Stimulated activated CD4-positive, alpha-beta T cell treated with anti-CD3 and anti-CD28 coated beads, Interleukin-12 subunit alpha, Interleukin-12 subunit beta, amount 100 ng/mL, for 48 hours (primary cell): ENCODE data around the gene SLC45A3.
A peak's percentile ranks its signal among the peaks of the same experiment; 100 is the strongest.
"Not testable (repeated sequence)": the region's sequence is repeated elsewhere in the genome, so short reads cannot be mapped to it uniquely, and the experiment has no call there.

Source experiments
- DNase-seq, 3 donors: peaks; one replicate each; pipeline ENCODE4 v3.0.0-alpha.2; 2020; ENCODE audit warnings: low read depth in 2 of 3, low spot score in 1 of 3

The SLC45A3 gene

GRCh38 chr1:205637854-205638468, 42.3 kb downstream of the SLC45A3 start:
- no peak for DNase-seq

- no peak for DNase-seq
Measured at GRCh38 chr1:205636732-205637131, 43.6 kb downstream of the SLC45A3 start.

- DNase-seq = not testable (repeated sequence)
Measured at GRCh38 chr1:205636138-205636530, 44.2 kb downstream of the SLC45A3 start.

GRCh38 chr1:205633421-205633976, 46.8 kb downstream of the SLC45A3 start:
- no peak for DNase-seq

GRCh38 chr1:205632669-205633169, 47.6 kb downstream of the SLC45A3 start:
- no peak for DNase-seq

- DNase-seq = peak; percentile 99
Measured at GRCh38 chr1:205631768-205632668, 48.3 kb downstream of the SLC45A3 start, which contains the start of gene ELK4. TSS of gene ELK4 (minus strand) at chr1:205632011. CDS start at chr1:205623882, 8,129 bp downstream.

GRCh38 chr1:205631010-205631767, 49.1 kb downstream of the SLC45A3 start:
- DNase-seq = peak; percentile 65 to 81 (median 72)

- no peak for DNase-seq
Measured at GRCh38 chr1:205630651-205631009, 49.7 kb downstream of the SLC45A3 start.

- no peak for DNase-seq
Measured at GRCh38 chr1:205630241-205630640, 50.1 kb downstream of the SLC45A3 start.

GRCh38 chr1:205629751-205630150, 50.6 kb downstream of the SLC45A3 start:
- no peak for DNase-seq

- DNase-seq = no peak
Measured at GRCh38 chr1:205627956-205628355, 52.4 kb downstream of the SLC45A3 start.

GRCh38 chr1:205626216-205626615, 54.1 kb downstream of the SLC45A3 start:
- no peak for DNase-seq

- no peak for DNase-seq
Measured at GRCh38 chr1:205623646-205624045, 56.7 kb downstream of the SLC45A3 start.

- no peak for DNase-seq
Measured at GRCh38 chr1:205620269-205620668, 60.0 kb downstream of the SLC45A3 start.

GRCh38 chr1:205619376-205619775, 60.9 kb downstream of the SLC45A3 start:
- DNase-seq = no peak

GRCh38 chr1:205616563-205617293, 63.6 kb downstream of the SLC45A3 start:
- no peak for DNase-seq

- DNase-seq = no peak
Measured at GRCh38 chr1:205615789-205616188, 64.5 kb downstream of the SLC45A3 start.

GRCh38 chr1:205613854-205614412, 66.4 kb downstream of the SLC45A3 start:
- no peak for DNase-seq

- DNase-seq = no peak
Measured at GRCh38 chr1:205612556-205612955, 67.8 kb downstream of the SLC45A3 start.

GRCh38 chr1:205612104-205612503, 68.2 kb downstream of the SLC45A3 start:
- no peak for DNase-seq
